ENCODE data around the gene CHST5. TPM values are rescaled to one million over a fixed set of nuclear protein-coding genes. Genes with fewer than 3 reads are reported as not detected.

The CHST5 gene
- total RNA-seq, 5 donors from 2014 or later (not counting 1 experiment from before 2014, with no cell fraction given), result 0.09 TPM; not detected in 4

DNA sequence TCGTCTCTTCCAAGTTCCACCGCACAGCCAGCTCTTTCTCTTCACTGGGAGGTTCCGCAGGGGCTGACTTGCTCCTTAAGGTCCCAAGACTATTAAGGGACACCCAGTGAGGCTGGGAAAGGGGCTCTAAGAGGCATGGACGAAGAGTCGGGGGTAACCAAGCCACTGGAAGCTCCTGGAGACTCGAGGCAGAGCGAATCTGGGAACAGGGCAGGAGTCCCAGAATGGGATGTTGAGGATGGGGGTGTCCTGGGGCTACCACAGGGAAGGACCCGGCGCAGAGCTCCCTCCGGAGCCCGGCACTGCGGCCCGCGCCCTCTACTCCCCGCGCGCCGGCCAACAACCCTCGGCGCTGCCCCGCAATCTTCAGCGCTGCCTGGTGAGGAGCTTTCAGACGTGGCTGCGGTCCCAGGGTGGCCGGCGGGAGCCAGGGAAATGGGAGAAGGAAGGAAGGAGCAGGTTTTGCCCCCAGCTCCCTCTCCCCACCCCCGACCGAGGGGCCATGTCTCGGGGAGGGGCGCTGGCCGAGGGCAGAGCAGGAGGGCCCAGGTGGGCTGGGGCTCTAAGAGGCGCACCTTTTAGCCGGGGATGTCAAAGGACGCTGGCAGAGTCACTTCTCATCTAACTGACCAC is 581 bp downstream of the CHST5 start:
- Histone ChIP-seq H3K4me3 (ENCODE audit: control insufficient read depth in 1 of 2, extremely low read depth in 1 of 2, low read length in 1 of 2) (no peak overlapping the region), H3K9me3 (no peaks in the 10 kb centered on the region), H3K27ac (ENCODE audit: low read length) (no peak overlapping the region), H3K36me3 (ENCODE audit: control insufficient read depth in 2 of 2, extremely low read depth in 1 of 2, insufficient read depth in 1 of 2, low read length in 1 of 2) (no peaks in the 10 kb centered on the region), H3K27me3 (replicated peaks in 1 of 2; ENCODE audit: control insufficient read depth in 2 of 2, extremely low read depth in 1 of 2, insufficient read depth in 2 of 2, low read length in 1 of 2) (peaks cover 0 to 6% of the 10 kb centered on the region in 2 experiments), H3K4me1 (ENCODE audit: control insufficient read depth in 1 of 2, extremely low read depth in 1 of 2, insufficient read depth in 2 of 2, low read length in 2 of 2) (no peaks in the 10 kb centered on the region)
- POLR2A ChIA-PET, result no interaction called here
- Mint-ChIP-seq H3K27ac (no peak overlapping the region), H3K36me3 (no peaks in the 10 kb centered on the region), H3K4me3 (no peak overlapping the region), H3K27me3 (peaks cover 0 to 4% of the 10 kb centered on the region in 2 donors), H3K4me1 (no peaks in the 10 kb centered on the region), H3K9me3 (no peaks in the 10 kb centered on the region)
- CTCF ChIA-PET, result interaction anchor here in 1 of 2 donors (0.6 kb wide), 1 partner anchor 531 kb away, joined by 3 read pairs; no protein-coding TSS in a partner anchor
- ATAC-seq (replicated peaks in 1 of 4) (no peak), DNase-seq (no peak)
- WGBS (ENCODE audit: insufficient coverage), result 76% methylated on average over 14 of the region's 34 CpGs

- Mint-ChIP-seq H3K9me3 (no peaks in the 10 kb centered on the region), H3K4me3 (no peak overlapping the region), H3K27me3 (peaks cover 0 to 4% of the 10 kb centered on the region in 2 donors), H3K4me1 (no peaks in the 10 kb centered on the region), H3K27ac (no peak overlapping the region), H3K36me3 (no peaks in the 10 kb centered on the region)
- H3K27me3 ChIP-seq (replicated peaks in 1 of 2; ENCODE audit: control insufficient read depth in 2 of 2, extremely low read depth in 1 of 2, insufficient read depth in 2 of 2, low read length in 1 of 2), result peaks cover 0 to 6% of the 10 kb centered on the region in 2 experiments
- DNase-seq (no peak), ATAC-seq (replicated peaks in 1 of 4) (no peak)
- H3K36me3 ChIP-seq (ENCODE audit: control insufficient read depth in 2 of 2, extremely low read depth in 1 of 2, insufficient read depth in 1 of 2, low read length in 1 of 2), result no peaks in the 10 kb centered on the region
- H3K4me3 ChIP-seq (ENCODE audit: control insufficient read depth in 1 of 2, extremely low read depth in 1 of 2, low read length in 1 of 2), result no peak overlapping the region
- no peaks in the 10 kb centered on the region for H3K9me3 ChIP-seq
- H3K27ac ChIP-seq (ENCODE audit: low read length), result no peak overlapping the region
- WGBS (ENCODE audit: insufficient coverage), result 83% methylated on average over 15 of the region's 19 CpGs
- CTCF ChIA-PET, result interaction anchor here in 1 of 2 donors (0.6 kb wide), 1 partner anchor 531 kb away, joined by 3 read pairs; no protein-coding TSS in a partner anchor
- POLR2A ChIA-PET, result no interaction called here
- no peaks in the 10 kb centered on the region for H3K4me1 ChIP-seq (ENCODE audit: control insufficient read depth in 1 of 2, extremely low read depth in 1 of 2, insufficient read depth in 2 of 2, low read length in 2 of 2)
Measured at GRCh38 chr16:75534560-75535205, 1.2 kb downstream of the CHST5 start.

GRCh38 chr16:75532791-75533190 is 3.1 kb downstream of the CHST5 start:
- H3K36me3 ChIP-seq (ENCODE audit: control insufficient read depth in 2 of 2, extremely low read depth in 1 of 2, insufficient read depth in 1 of 2, low read length in 1 of 2), result no peaks in the 10 kb centered on the region
- DNase-seq, result no peak
- POLR2A ChIA-PET, result no interaction called here
- no peaks in the 10 kb centered on the region for H3K36me3 Mint-ChIP-seq
- no peak overlapping the region for H3K4me3 ChIP-seq (ENCODE audit: control insufficient read depth in 1 of 2, extremely low read depth in 1 of 2, low read length in 1 of 2)
- no peak for ATAC-seq (replicated peaks in 1 of 4)
- CTCF ChIA-PET, result no interaction called here
- peaks cover 0 to 6% of the 10 kb centered on the region in 2 experiments for H3K27me3 ChIP-seq (replicated peaks in 1 of 2; ENCODE audit: control insufficient read depth in 2 of 2, extremely low read depth in 1 of 2, insufficient read depth in 2 of 2, low read length in 1 of 2)
- H3K27me3 Mint-ChIP-seq, result peaks cover 0 to 4% of the 10 kb centered on the region in 2 donors
- no peaks in the 10 kb centered on the region for H3K4me1 ChIP-seq (ENCODE audit: control insufficient read depth in 1 of 2, extremely low read depth in 1 of 2, insufficient read depth in 2 of 2, low read length in 2 of 2)
- H3K27ac ChIP-seq (ENCODE audit: low read length), result no peak overlapping the region
- WGBS (ENCODE audit: insufficient coverage), result 58% methylated on average over 2 of the region's 2 CpGs
- H3K9me3 ChIP-seq, result no peaks in the 10 kb centered on the region
- no peaks in the 10 kb centered on the region for H3K9me3 Mint-ChIP-seq
- H3K4me3 Mint-ChIP-seq, result no peak overlapping the region
- H3K27ac Mint-ChIP-seq, result no peak overlapping the region
- H3K4me1 Mint-ChIP-seq, result no peaks in the 10 kb centered on the region

GRCh38 chr16:75532142-75532765 is 3.7 kb downstream of the CHST5 start:
- DNase-seq (no peak), ATAC-seq (replicated peaks in 1 of 4) (no peak)
- Histone ChIP-seq H3K4me1 (ENCODE audit: control insufficient read depth in 1 of 2, extremely low read depth in 1 of 2, insufficient read depth in 2 of 2, low read length in 2 of 2) (no peaks in the 10 kb centered on the region), H3K4me3 (ENCODE audit: control insufficient read depth in 1 of 2, extremely low read depth in 1 of 2, low read length in 1 of 2) (no peak overlapping the region), H3K36me3 (ENCODE audit: control insufficient read depth in 2 of 2, extremely low read depth in 1 of 2, insufficient read depth in 1 of 2, low read length in 1 of 2) (no peaks in the 10 kb centered on the region), H3K27me3 (replicated peaks in 1 of 2; ENCODE audit: control insufficient read depth in 2 of 2, extremely low read depth in 1 of 2, insufficient read depth in 2 of 2, low read length in 1 of 2) (peaks cover 0 to 6% of the 10 kb centered on the region in 2 experiments), H3K9me3 (no peaks in the 10 kb centered on the region), H3K27ac (ENCODE audit: low read length) (no peak overlapping the region)
- POLR2A ChIA-PET, result no interaction called here
- peaks cover 0 to 4% of the 10 kb centered on the region in 2 donors for H3K27me3 Mint-ChIP-seq
- H3K27ac Mint-ChIP-seq, result no peak overlapping the region
- CTCF ChIA-PET, result interaction anchor here in 1 of 2 donors (0.6 kb wide), 1 partner anchor 131 kb away, joined by 3 read pairs; no protein-coding TSS in a partner anchor
- H3K4me3 Mint-ChIP-seq, result no peak overlapping the region
- no peaks in the 10 kb centered on the region for H3K4me1 Mint-ChIP-seq
- H3K36me3 Mint-ChIP-seq, result no peaks in the 10 kb centered on the region
- WGBS (ENCODE audit: insufficient coverage), result 89% methylated on average over 1 of the region's 8 CpGs
- H3K9me3 Mint-ChIP-seq, result no peaks in the 10 kb centered on the region

- Mint-ChIP-seq H3K4me3 (no peak overlapping the region), H3K27me3 (peaks cover 0 to 4% of the 10 kb centered on the region in 2 donors), H3K36me3 (no peaks in the 10 kb centered on the region), H3K4me1 (no peaks in the 10 kb centered on the region), H3K27ac (no peak overlapping the region), H3K9me3 (no peaks in the 10 kb centered on the region)
- POLR2A ChIA-PET, result no interaction called here
- DNase-seq, result no peak
- H3K27me3 ChIP-seq (replicated peaks in 1 of 2; ENCODE audit: control insufficient read depth in 2 of 2, extremely low read depth in 1 of 2, insufficient read depth in 2 of 2, low read length in 1 of 2), result peaks cover 0 to 6% of the 10 kb centered on the region in 2 experiments
- CTCF ChIA-PET, result no interaction called here
- no peak overlapping the region for H3K4me3 ChIP-seq (ENCODE audit: control insufficient read depth in 1 of 2, extremely low read depth in 1 of 2, low read length in 1 of 2)
- no peak for ATAC-seq (replicated peaks in 1 of 4)
- no peaks in the 10 kb centered on the region for H3K36me3 ChIP-seq (ENCODE audit: control insufficient read depth in 2 of 2, extremely low read depth in 1 of 2, insufficient read depth in 1 of 2, low read length in 1 of 2)
- H3K4me1 ChIP-seq (ENCODE audit: control insufficient read depth in 1 of 2, extremely low read depth in 1 of 2, insufficient read depth in 2 of 2, low read length in 2 of 2), result no peaks in the 10 kb centered on the region
- WGBS (ENCODE audit: insufficient coverage), result 98% methylated on average over 26 of the region's 29 CpGs
- H3K27ac ChIP-seq (ENCODE audit: low read length), result no peak overlapping the region
- H3K9me3 ChIP-seq, result no peaks in the 10 kb centered on the region
Measured at GRCh38 chr16:75529959-75530358, 5.9 kb downstream of the CHST5 start.

- Mint-ChIP-seq H3K27ac (no peak overlapping the region), H3K27me3 (peaks cover 0 to 4% of the 10 kb centered on the region in 2 donors), H3K9me3 (no peaks in the 10 kb centered on the region), H3K4me3 (no peak overlapping the region), H3K36me3 (no peaks in the 10 kb centered on the region), H3K4me1 (no peaks in the 10 kb centered on the region)
- Histone ChIP-seq H3K27me3 (replicated peaks in 1 of 2; ENCODE audit: control insufficient read depth in 2 of 2, extremely low read depth in 1 of 2, insufficient read depth in 2 of 2, low read length in 1 of 2) (peaks cover 0 to 6% of the 10 kb centered on the region in 2 experiments), H3K4me3 (ENCODE audit: control insufficient read depth in 1 of 2, extremely low read depth in 1 of 2, low read length in 1 of 2) (no peak overlapping the region), H3K4me1 (ENCODE audit: control insufficient read depth in 1 of 2, extremely low read depth in 1 of 2, insufficient read depth in 2 of 2, low read length in 2 of 2) (no peaks in the 10 kb centered on the region), H3K27ac (ENCODE audit: low read length) (no peak overlapping the region), H3K36me3 (ENCODE audit: control insufficient read depth in 2 of 2, extremely low read depth in 1 of 2, insufficient read depth in 1 of 2, low read length in 1 of 2) (no peaks in the 10 kb centered on the region), H3K9me3 (no peaks in the 10 kb centered on the region)
- ChIA-PET CTCF (no interaction called here), POLR2A (no interaction called here)
- ATAC-seq (replicated peaks in 1 of 4) (no peak), DNase-seq (no peak)
- WGBS (ENCODE audit: insufficient coverage), result 97% methylated on average over 81 of the region's 81 CpGs
Measured at GRCh38 chr16:75529056-75529905, 6.6 kb downstream of the CHST5 start.
